Tibial artery (tissue), 4 donors: ENCODE data around the gene PCAT6.

ENCODE experiments used
- DNase-seq, 2 donors: peaks; one replicate each; pipeline ENCODE4 v3.0.0-alpha.2; 2019
- H3K27ac ChIP-seq, 2 donors: fragments of 200-600 bp; sonication (generic) in 1 of 2; 1 replicate in 1 of 2; 2 replicates in 1 of 2; pipeline ENCODE4 v1.5.1; 2018 to 2019; ENCODE audit warnings: mild to moderate bottlenecking in 1 of 2
- H3K27me3 ChIP-seq, 2 donors: fragments of 200-600 bp; sonication (generic) in 1 of 2; one replicate each; pipeline versions ENCODE4 v1.5.1 to v1.6.0; 2016 to 2019
- H3K36me3 ChIP-seq, 3 donors: fragments of 200-600 bp; sonication (generic) in 2 of 3; one replicate each; pipeline ENCODE4 v1.5.1; 2016 to 2019; ENCODE audit warnings: mild to moderate bottlenecking in 2 of 3
- H3K4me1 ChIP-seq, 4 donors: fragments of 200-600 bp; sonication (generic) in 2 of 4; 1 replicate in 3 of 4; 2 replicates in 1 of 4; pipeline ENCODE4 v1.5.1; 2016 to 2019
- H3K4me3 ChIP-seq, 2 donors: fragments of 200-600 bp; sonication (generic) in 1 of 2; 1 replicate in 1 of 2; 2 replicates in 1 of 2; pipeline ENCODE4 v1.5.1; 2018 to 2019; ENCODE audit warnings: mild to moderate bottlenecking in 2 of 2
- H3K9me3 ChIP-seq, 3 donors: fragments of 200-600 bp; sonication (generic) in 1 of 3; one replicate each; pipeline ENCODE4 v1.5.1; 2016 to 2019
- CTCF ChIP-seq, 2 experiments: fragments of 200-600 bp in 1 of 2; fragments of 450-650 bp in 1 of 2; IDR thresholded peaks; one replicate each; pipeline ENCODE4 v1.5.1; 2017 to 2019; ENCODE audit warnings: antibody characterized with exemption in 2 of 2, mild to moderate bottlenecking in 1 of 2, moderate library complexity in 1 of 2
- intact Hi-C: fragments of 100-400 bp; cut with DNase I; formaldehyde crosslinking; loops from one replicate; pipeline ENCODE4 v1.15.0; 2023; ENCODE audit warnings: low total_unique reads

The PCAT6 gene

DNA sequence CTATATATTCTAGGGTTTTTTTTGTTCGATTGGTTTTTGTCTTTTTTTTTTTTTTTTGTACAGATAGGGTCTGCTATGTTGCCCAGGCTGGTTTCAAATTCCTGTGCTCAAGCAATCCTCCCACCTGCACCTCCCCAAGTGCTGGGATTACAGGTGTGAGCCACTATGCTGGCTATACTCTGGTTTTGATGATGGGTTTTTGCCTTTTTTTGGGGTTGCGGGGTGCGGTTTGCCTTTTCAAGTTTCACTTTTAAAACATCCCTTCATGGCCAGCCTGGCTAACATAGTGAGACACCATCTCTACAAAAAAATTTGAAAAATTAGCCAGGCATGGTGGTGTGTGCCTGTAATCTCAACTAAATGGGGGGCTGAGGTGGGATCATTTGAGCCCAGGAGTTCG, 12.5 kb upstream of the PCAT6 start:
- intact Hi-C loops, result no loop called here
- DNase-seq, result no peak
- H3K4me1 ChIP-seq, result peaks cover 0 to 22% (median 3%) of the 10 kb centered on the region in 4 donors
- H3K36me3 ChIP-seq, result no peaks in the 10 kb centered on the region
- H3K4me3 ChIP-seq, result no peak overlapping the region
- no peak overlapping the region for H3K27ac ChIP-seq
- no peaks in the 10 kb centered on the region for H3K9me3 ChIP-seq
- H3K27me3 ChIP-seq, result no peaks in the 10 kb centered on the region
- TF ChIP-seq CTCF (IDR thresholded peaks at IDR 0.05), result no peak

DNA sequence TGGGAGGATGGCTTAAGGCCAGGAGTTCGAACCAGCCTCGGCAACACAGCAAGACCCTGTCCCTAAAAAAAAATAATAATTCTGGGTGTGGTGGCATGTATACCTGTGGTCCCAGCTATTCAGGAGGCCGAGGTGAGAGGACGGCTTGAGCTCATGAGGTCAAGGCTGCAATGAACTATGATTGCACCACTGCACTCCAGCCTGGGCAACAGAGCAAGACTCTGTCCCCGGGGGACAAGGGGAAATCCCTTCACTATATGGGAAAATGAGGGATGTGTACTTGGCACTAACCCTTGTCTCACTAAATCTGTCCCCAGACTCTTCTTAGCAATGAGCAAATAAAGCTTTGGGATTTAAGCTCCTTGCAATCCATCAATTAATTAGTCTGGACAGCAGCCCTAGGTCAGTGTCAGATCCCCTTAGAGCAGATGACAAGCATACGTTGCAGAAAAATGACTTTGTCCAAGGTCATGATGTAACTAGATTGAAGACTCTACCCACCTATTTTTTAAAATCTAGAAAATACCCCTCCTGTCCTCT, 11.9 kb upstream of the PCAT6 start:
- H3K4me1 ChIP-seq, result peaks cover 0 to 22% (median 6%) of the 10 kb centered on the region in 4 donors
- no peaks in the 10 kb centered on the region for H3K9me3 ChIP-seq
- no peak for TF ChIP-seq CTCF (IDR thresholded peaks at IDR 0.05)
- H3K36me3 ChIP-seq, result no peaks in the 10 kb centered on the region
- no peaks in the 10 kb centered on the region for H3K27me3 ChIP-seq
- DNase-seq, result no peak
- H3K4me3 ChIP-seq, result no peak overlapping the region
- H3K27ac ChIP-seq, result no peak overlapping the region
- intact Hi-C loops, result no loop called here

DNA sequence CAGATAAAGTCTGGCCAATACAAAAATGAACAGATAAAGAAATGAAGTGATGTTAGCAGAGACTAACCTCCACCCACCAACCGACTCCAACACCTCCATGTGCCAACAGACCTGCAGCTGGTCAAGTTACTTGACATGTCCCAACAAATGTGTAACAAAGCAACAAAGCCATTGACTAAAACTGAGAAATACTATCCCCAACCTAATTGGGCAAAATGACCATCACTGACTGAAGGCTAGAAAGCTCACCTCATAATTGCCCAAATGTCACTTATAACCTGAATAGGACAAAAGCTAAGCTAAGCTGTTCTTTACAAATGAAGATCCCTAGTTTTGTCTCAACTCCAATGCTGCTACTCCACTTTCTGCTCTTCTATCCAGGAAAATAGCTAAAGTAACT, 10.0 kb upstream of the PCAT6 start:
- Histone ChIP-seq H3K9me3 (no peaks in the 10 kb centered on the region), H3K27me3 (no peaks in the 10 kb centered on the region), H3K4me1 (peaks cover 0 to 27% (median 11%) of the 10 kb centered on the region in 4 donors), H3K4me3 (no peak overlapping the region), H3K36me3 (no peaks in the 10 kb centered on the region), H3K27ac (no peak overlapping the region)
- intact Hi-C loops, result no loop called here
- TF ChIP-seq CTCF (IDR thresholded peaks at IDR 0.05), result no peak
- DNase-seq, result no peak

- Histone ChIP-seq H3K27ac (no peak overlapping the region), H3K4me3 (no peak overlapping the region), H3K4me1 (peaks cover 0 to 26% (median 15%) of the 10 kb centered on the region in 4 donors), H3K36me3 (no peaks in the 10 kb centered on the region), H3K9me3 (no peaks in the 10 kb centered on the region), H3K27me3 (no peaks in the 10 kb centered on the region)
- TF ChIP-seq CTCF (IDR thresholded peaks at IDR 0.05), result no peak
- intact Hi-C loops, result no loop called here
- no peak for DNase-seq
Observed at GRCh38 chr1:202801175-202801574, 9.6 kb upstream of the PCAT6 start.

DNA sequence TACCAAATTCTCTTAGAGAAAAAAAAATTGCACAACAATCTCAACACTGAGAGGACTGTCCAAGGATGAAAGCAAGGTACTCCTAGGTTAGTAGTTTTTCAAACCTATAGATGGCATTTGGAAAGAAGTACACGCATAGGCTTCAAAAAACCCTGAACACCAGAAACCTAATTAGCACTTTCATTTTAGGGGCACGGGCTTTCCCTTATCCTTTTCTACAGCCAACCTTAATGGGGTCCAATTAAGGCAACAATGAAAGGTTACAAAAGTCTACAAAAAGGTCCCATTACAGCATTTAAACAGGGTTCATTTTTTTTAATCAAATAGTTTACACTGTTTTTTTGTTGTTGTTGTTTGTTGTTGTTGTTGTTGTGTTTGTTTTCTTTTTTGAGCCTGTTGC, 8.7 kb upstream of the PCAT6 start:
- H3K9me3 ChIP-seq, result no peaks in the 10 kb centered on the region
- no peak overlapping the region for H3K4me3 ChIP-seq
- intact Hi-C loops, result no loop called here
- no peaks in the 10 kb centered on the region for H3K27me3 ChIP-seq
- no peak for TF ChIP-seq CTCF (IDR thresholded peaks at IDR 0.05)
- no peak for DNase-seq
- H3K4me1 ChIP-seq, result peaks cover 0 to 28% (median 17%) of the 10 kb centered on the region in 4 donors
- H3K36me3 ChIP-seq, result no peaks in the 10 kb centered on the region
- no peak overlapping the region for H3K27ac ChIP-seq
